Astrocyte (in vitro differentiated cells and primary cell): ENCODE results near the gene SOAT2. TPM values are rescaled to one million over a fixed set of nuclear protein-coding genes. Genes with fewer than 3 reads are reported as not detected.
A peak's percentile ranks its signal among the peaks of the same experiment; 100 is the strongest.
"Not testable (repeated sequence)": the region's sequence is repeated elsewhere in the genome, so short reads cannot be mapped to it uniquely, and the experiment has no call there.

Experiments
- DNase-seq: peaks from one replicate; pipeline ENCODE4 v3.0.0-alpha.2; 2010; ENCODE audit warnings: low read depth
- FAIRE-seq: peaks from 2 replicates; lab custom pipeline; 2011; peaks lifted over from hg19 to GRCh38; lab: Jason Lieb, UNC
- H2AFZ ChIP-seq: 2 replicates; pipeline ENCODE4 v1.6.0; 2012; ENCODE audit warnings: low read depth, low read length, inconsistent platforms
- H3K27ac ChIP-seq: 2 replicates; pipeline ENCODE4 v1.5.1; 2011; ENCODE audit warnings: low read depth, low read length, inconsistent platforms
- H3K27me3 ChIP-seq: 2 replicates; pipeline ENCODE4 v1.6.0; 2011; ENCODE audit warnings: low read length, inconsistent platforms; ENCODE audit not compliant: insufficient read depth
- H3K36me3 ChIP-seq: 2 replicates; pipeline ENCODE4 v1.5.1; 2011; ENCODE audit warnings: low read length, inconsistent platforms; ENCODE audit not compliant: insufficient read depth
- H3K4me1 ChIP-seq: 2 replicates; pipeline ENCODE4 v1.5.1; 2011; ENCODE audit warnings: low read length, inconsistent platforms; ENCODE audit not compliant: insufficient read depth
- H3K4me2 ChIP-seq: 2 replicates; pipeline ENCODE4 v1.6.0; 2012; ENCODE audit warnings: low read length, inconsistent platforms
- H3K4me3 ChIP-seq: 2 replicates; pipeline ENCODE4 v1.5.1; 2011; ENCODE audit warnings: low read depth, mild to moderate bottlenecking, low read length, inconsistent platforms; ENCODE audit not compliant: insufficient read depth
- H3K79me2 ChIP-seq: 2 replicates; pipeline ENCODE4 v1.6.0; 2012; ENCODE audit warnings: mild to moderate bottlenecking, low read length, inconsistent platforms; ENCODE audit not compliant: insufficient read depth
- H3K9ac ChIP-seq: 2 replicates; pipeline ENCODE4 v1.6.0; 2012; ENCODE audit warnings: mild to moderate bottlenecking, low read length, inconsistent platforms
- H3K9me3 ChIP-seq: 2 replicates; pipeline ENCODE4 v1.5.1; 2012; ENCODE audit warnings: low read depth, mild to moderate bottlenecking, low read length, inconsistent platforms; ENCODE audit not compliant: insufficient read depth
- H4K20me1 ChIP-seq: 2 replicates; pipeline ENCODE4 v1.6.0; 2012; ENCODE audit warnings: low read length, inconsistent platforms; ENCODE audit not compliant: insufficient read depth
- H3K27ac Mint-ChIP-seq: one replicate; pipeline ENCODE4 v1.8.0; 2021; ENCODE audit warnings: mild to moderate bottlenecking, mixed read lengths; ENCODE audit not compliant: unreplicated experiment
- H3K27me3 Mint-ChIP-seq: one replicate; pipeline ENCODE4 v1.8.0; 2021; ENCODE audit warnings: low read depth, mixed read lengths; ENCODE audit not compliant: unreplicated experiment
- H3K36me3 Mint-ChIP-seq: one replicate; pipeline ENCODE4 v1.8.0; 2021; ENCODE audit warnings: low read depth, mixed read lengths; ENCODE audit not compliant: unreplicated experiment
- H3K4me1 Mint-ChIP-seq: one replicate; pipeline ENCODE4 v1.8.0; 2021; ENCODE audit warnings: low read depth, mixed read lengths; ENCODE audit not compliant: unreplicated experiment
- H3K4me3 Mint-ChIP-seq: one replicate; pipeline ENCODE4 v1.8.0; 2021; ENCODE audit warnings: mild to moderate bottlenecking, moderate library complexity, mixed read lengths; ENCODE audit not compliant: unreplicated experiment
- H3K9me3 Mint-ChIP-seq: one replicate; pipeline ENCODE4 v1.8.0; 2021; ENCODE audit warnings: mild to moderate bottlenecking, mixed read lengths; ENCODE audit not compliant: unreplicated experiment
- CTCF ChIP-seq: IDR thresholded peaks from 2 replicates; pipeline ENCODE4 v1.5.1; 2011; ENCODE audit warnings: low read depth, mild to moderate bottlenecking, inconsistent platforms, low read length, moderate library complexity; ENCODE audit not compliant: insufficient read depth
- EZH2 ChIP-seq: IDR thresholded peaks from 2 replicates; pipeline ENCODE4 v1.6.1; 2012; ENCODE audit warnings: mild to moderate bottlenecking, low read length, inconsistent platforms; ENCODE audit not compliant: insufficient read depth
- total RNA-seq: library from RNA; stranded (reverse); gene quantifications from 2 replicates; pipeline ENCODE4 v1.2.1, GENCODE V29; 2021

SOAT2 gene
- total RNA-seq, 1 donor from 2014 or later, result not detected

- Histone ChIP-seq H3K9ac (no peak overlapping the region), H3K4me2 (no peak overlapping the region), H3K4me3 (no peak overlapping the region), H3K36me3 (no peaks in the 10 kb centered on the region), H2AFZ (no peak overlapping the region), H3K4me1 (peaks cover 7% of the 10 kb centered on the region), H3K9me3 (no peaks in the 10 kb centered on the region), H3K79me2 (no peaks in the 10 kb centered on the region), H3K27ac (no peak overlapping the region), H3K27me3 (no peaks in the 10 kb centered on the region), H4K20me1 (no peaks in the 10 kb centered on the region)
- peaks cover 32% of the 10 kb centered on the region for H3K27me3 Mint-ChIP-seq
- FAIRE-seq (no peak), DNase-seq (no peak)
- peaks cover 1% of the 10 kb centered on the region for H3K4me1 Mint-ChIP-seq
- no peaks in the 10 kb centered on the region for H3K36me3 Mint-ChIP-seq
- TF ChIP-seq EZH2, result no peak
- no peak for TF ChIP-seq CTCF
- peak overlapping the region; percentile 54 for H3K4me3 Mint-ChIP-seq
- H3K27ac Mint-ChIP-seq, result no peak overlapping the region
- H3K9me3 Mint-ChIP-seq, result peaks cover 2% of the 10 kb centered on the region
These were observed 11.5 kb upstream of the SOAT2 start for GRCh38 chr12:53091756-53092155.

DNA sequence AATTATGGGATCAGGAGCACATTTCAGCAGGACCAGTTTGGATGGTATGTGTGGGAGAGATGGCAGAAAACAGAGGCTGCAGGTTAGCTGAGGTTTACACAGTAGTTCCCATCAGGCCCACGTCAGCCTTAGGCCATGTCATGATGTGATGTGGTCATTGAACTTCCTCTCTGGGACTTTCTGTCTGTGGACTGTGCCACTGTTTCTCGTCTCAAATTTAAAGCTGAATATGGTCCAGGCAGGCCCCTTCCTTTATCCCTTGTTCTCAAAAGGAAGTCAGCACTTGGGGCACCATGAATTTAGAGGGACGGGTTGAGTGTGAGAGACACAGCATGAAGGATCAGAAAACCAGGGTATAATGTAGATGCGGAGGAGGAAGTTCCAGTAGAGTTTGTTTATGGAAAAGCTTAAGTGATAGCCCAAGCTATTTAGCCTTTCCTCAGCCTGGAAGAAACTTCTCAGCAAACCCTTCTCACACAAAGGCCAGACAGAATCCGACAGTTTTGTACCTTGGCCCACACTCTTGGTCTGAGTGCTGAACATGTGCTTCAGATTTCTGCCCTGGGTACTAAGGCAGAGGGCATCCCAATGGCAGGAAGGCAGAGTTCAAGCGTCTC is 9.4 kb upstream of the SOAT2 start:
- H2AFZ ChIP-seq, result peak overlapping the region; percentile 6
- H3K4me2 ChIP-seq, result no peak overlapping the region
- H3K36me3 ChIP-seq, result no peaks in the 10 kb centered on the region
- H3K27ac Mint-ChIP-seq, result no peak overlapping the region
- no peak overlapping the region for H3K4me3 ChIP-seq
- H3K27me3 ChIP-seq, result no peaks in the 10 kb centered on the region
- no peaks in the 10 kb centered on the region for H3K9me3 ChIP-seq
- peaks cover 37% of the 10 kb centered on the region for H3K27me3 Mint-ChIP-seq
- no peak for DNase-seq
- peaks cover 26% of the 10 kb centered on the region for H3K4me1 ChIP-seq
- no peaks in the 10 kb centered on the region for H3K79me2 ChIP-seq
- no peak overlapping the region for H3K27ac ChIP-seq
- peaks cover 15% of the 10 kb centered on the region for H3K4me1 Mint-ChIP-seq
- no peak for FAIRE-seq
- no peak overlapping the region for H3K9ac ChIP-seq
- H3K9me3 Mint-ChIP-seq, result peaks cover 2% of the 10 kb centered on the region
- H4K20me1 ChIP-seq, result no peaks in the 10 kb centered on the region
- TF ChIP-seq EZH2 (no peak), CTCF (no peak)
- H3K4me3 Mint-ChIP-seq, result no peak overlapping the region
- H3K36me3 Mint-ChIP-seq, result no peaks in the 10 kb centered on the region

- Histone ChIP-seq H3K27me3 (no peaks in the 10 kb centered on the region), H3K27ac (no peak overlapping the region), H3K9me3 (no peaks in the 10 kb centered on the region), H4K20me1 (no peaks in the 10 kb centered on the region), H2AFZ (no peak overlapping the region), H3K79me2 (no peaks in the 10 kb centered on the region), H3K4me3 (no peak overlapping the region), H3K4me1 (peaks cover 31% of the 10 kb centered on the region), H3K4me2 (no peak overlapping the region), H3K9ac (no peak overlapping the region), H3K36me3 (no peaks in the 10 kb centered on the region)
- FAIRE-seq (no peak), DNase-seq (no peak)
- no peak overlapping the region for H3K27ac Mint-ChIP-seq
- H3K4me1 Mint-ChIP-seq, result peaks cover 20% of the 10 kb centered on the region
- H3K27me3 Mint-ChIP-seq, result peaks cover 37% of the 10 kb centered on the region
- no peak overlapping the region for H3K4me3 Mint-ChIP-seq
- H3K36me3 Mint-ChIP-seq, result no peaks in the 10 kb centered on the region
- H3K9me3 Mint-ChIP-seq, result peaks cover 2% of the 10 kb centered on the region
- TF ChIP-seq CTCF (no peak), EZH2 (no peak)
These were observed 8.9 kb upstream of the SOAT2 start for GRCh38 chr12:53094394-53094787.

GRCh38 chr12:53094796-53095595 is 8.3 kb upstream of the SOAT2 start:
- not testable (repeated sequence) for H3K36me3 Mint-ChIP-seq, DNase-seq, H3K9me3 Mint-ChIP-seq, H3K27me3 ChIP-seq, H3K9me3 ChIP-seq, H3K4me2 ChIP-seq, H3K9ac ChIP-seq, H2AFZ ChIP-seq, H4K20me1 ChIP-seq, FAIRE-seq, H3K79me2 ChIP-seq, H3K4me3 Mint-ChIP-seq, H3K27ac Mint-ChIP-seq, H3K36me3 ChIP-seq, H3K27ac ChIP-seq, H3K4me3 ChIP-seq
- Mint-ChIP-seq H3K4me1 (peaks cover 20% of the 10 kb centered on the region), H3K27me3 (peaks cover 35% of the 10 kb centered on the region)
- peaks cover 31% of the 10 kb centered on the region for H3K4me1 ChIP-seq
